Dermis blood vessel endothelial cell (primary cell): ENCODE data around the gene ANKRD23. TPM values are rescaled to one million over a fixed set of nuclear protein-coding genes. Genes with fewer than 3 reads are reported as not detected.
"Not testable (repeated sequence)": the region's sequence is repeated elsewhere in the genome, so short reads cannot be mapped to it uniquely, and the experiment has no call there.

Experiments
- DNase-seq: peaks from one replicate; pipeline ENCODE4 v3.0.0; 2010
- total RNA-seq: library from RNA; depleted of rRNA; stranded (reverse); fragments of >200 nt; gene quantifications from 2 replicates; pipeline ENCODE4 v1.2.3, GENCODE V29; 2014

ANKRD23 gene
- total RNA-seq, 1 donor from 2014 or later: 1.5 TPM

DNA sequence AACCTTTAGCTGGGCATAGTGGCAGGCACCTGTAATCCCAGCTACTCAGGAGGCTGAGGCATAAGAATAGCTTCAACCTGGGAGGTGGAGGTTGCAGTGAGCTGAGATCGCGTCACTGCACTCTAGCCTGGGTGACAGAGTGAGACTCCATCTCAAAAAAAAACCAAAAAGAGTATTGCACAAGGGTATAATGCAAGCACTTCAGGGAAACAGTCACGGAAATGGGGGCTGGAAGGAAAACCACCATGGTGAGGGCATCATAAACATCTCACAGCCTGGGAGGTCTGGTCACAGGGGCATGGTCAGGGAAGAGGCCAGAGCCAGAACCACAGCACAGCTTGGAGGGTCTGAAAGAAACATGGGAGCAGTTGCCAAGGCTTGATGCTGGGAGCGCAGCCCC is 19.2 kb upstream of the ANKRD23 start:
- not testable (repeated sequence) for DNase-seq

DNA sequence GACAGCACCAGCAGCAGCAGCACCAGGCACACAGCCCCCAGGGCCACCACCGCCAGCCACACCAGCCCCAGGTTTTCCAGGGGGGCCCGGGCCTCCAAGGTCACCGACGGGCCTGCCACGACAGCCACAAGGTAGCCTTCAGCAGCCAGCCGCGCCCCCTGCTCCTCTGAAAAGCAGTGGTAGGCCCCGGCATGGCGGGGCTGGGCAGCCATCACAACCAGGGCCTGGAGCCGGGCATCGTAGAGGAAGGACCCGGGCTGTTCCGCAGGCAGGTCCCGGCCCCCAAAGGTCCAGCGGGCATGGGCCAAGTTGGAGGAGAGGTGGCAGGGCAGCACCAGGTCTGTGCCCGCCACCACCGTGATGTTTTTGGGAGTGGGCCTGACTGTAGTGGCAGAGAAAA is 17.3 kb upstream of the ANKRD23 start:
- no peak for DNase-seq

GRCh38 chr2:96860065-96861029 is 16.5 kb upstream of the ANKRD23 start:
- DNase-seq: no peak

GRCh38 chr2:96859681-96860064 is 15.9 kb upstream of the ANKRD23 start:
- no peak for DNase-seq

GRCh38 chr2:96859099-96859649 is 15.4 kb upstream of the ANKRD23 start:
- no peak for DNase-seq

- DNase-seq: peak; percentile 99
Observed at GRCh38 chr2:96857667-96858372, 14.0 kb upstream of the ANKRD23 start, which contains the start of gene ANKRD39. ANKRD39 (minus strand) TSS chr2:96858016; CDS start chr2:96857987, 29 bp downstream.

DNA sequence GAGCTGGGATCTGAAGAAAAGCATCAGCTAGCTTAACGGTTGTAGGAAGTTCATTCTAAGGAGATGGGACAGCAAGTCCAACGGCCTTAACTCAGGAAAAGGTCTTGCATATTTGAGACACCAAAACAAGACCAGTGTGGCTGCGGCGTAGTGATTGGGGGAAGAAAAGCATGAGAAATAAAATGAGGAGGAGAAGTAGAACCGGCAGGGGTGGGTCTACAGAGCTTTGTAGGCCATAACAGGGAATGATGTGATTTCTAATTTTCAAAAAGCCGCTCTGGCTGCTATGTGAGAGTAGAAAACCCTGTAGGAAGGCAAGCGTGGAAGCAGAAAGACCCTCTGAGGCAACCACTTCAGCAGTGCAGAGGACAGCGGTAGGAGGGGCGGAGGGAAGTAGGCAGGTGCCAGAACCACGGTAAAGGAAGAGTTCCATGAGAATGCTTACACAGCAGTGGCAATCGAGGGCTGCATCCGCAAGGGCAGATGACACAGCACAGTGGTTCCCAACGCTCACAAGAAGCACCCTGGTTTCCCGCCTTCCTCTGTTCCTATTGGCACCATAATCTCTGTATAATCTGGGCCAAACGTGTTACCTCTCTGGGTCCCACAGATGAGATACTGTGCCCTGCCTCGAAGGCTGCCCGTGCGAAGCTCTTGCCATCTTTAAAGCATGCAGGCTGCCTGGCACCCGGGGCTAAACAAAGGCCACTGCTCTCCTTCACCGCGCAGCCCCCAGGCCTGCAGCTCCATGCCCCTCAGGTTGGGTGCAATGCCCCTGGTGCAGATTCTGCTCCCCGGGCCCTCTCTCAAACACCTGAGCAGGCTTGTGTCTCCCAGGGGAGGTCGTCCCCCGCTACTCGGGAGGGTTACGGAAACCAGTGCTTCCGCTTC is 13.2 kb upstream of the ANKRD23 start:
- DNase-seq: peak; percentile 39

DNA sequence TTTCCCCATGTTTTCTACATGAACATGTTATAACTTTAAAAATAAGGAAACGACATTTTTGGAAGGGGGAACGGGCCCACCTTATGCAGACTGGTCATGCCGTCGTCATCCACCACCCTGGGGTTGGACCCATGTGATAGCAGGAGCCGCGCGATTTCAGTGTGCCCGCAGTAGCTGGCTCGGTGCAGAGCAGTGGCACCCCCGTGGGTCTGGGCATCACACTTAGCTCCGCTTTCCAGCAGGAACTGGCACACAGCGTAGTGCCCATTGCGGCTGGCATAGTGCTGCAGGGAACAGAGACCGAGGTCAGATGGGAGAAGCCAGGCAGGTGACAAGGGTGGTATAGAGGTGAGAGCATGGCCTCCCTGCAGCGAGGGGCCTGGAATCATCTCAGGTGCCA is 9.5 kb upstream of the ANKRD23 start:
- no peak for DNase-seq

DNA sequence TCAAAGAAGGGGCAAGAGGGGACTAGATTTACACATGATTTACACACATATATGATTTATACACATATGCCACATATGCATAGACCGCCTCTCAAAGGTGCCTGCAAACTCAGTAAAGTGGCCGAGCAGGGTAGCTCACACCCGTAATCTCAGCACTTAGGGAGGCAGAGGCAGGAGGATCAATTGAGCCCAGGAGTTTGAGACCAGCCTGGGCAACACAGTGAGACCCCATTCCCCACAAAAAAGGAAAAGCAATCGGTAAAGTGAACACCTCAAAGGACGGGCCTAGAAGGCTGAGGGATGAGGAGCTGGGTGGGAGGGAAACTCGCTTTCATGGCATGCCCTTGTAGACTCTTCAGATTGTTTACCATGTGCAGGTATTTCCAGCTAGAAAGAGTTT is 8.8 kb upstream of the ANKRD23 start:
- no peak for DNase-seq

DNA sequence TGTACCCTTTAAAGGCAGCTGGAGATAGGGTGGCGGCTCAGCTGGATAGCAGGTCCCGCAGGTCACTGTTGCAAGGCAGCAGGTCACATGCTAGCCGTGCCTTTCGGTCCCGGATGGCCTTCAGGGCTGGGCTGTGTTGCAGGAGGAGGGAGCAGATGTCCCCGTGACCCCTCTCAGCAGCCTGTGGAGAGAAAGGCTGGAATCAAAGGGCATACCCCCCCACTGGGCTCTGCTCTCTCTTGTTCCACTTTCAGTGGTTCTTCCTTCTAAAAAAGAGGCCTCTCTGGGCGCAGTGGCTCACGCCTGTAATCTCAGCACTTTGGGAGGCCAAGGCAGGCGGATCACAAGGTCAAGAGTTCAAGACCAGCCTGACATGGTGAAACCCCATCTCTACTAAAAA is 4.4 kb upstream of the ANKRD23 start:
- no peak for DNase-seq

- no peak for DNase-seq
Observed at GRCh38 chr2:96847586-96847985, 3.8 kb upstream of the ANKRD23 start.

DNA sequence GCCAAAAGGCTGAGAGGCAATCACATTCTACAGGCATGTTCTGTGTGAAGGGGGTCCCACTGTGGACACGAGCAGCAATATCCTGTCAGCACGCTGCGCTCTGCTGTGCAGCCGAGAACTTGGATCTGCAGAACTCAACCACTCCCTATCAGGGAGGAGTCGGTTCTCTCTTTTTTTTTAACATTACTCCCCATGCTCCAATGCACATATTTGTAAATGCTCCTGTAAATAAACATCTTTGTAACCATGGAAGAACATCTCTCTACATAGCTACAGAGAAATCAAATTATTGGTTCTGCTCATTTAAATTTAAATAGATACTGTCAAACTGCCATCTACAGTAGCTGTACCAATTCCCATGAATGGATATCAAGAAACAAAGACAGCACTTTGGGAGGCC is 3.0 kb upstream of the ANKRD23 start:
- no peak for DNase-seq

GRCh38 chr2:96844405-96844808 is 586 bp upstream of the ANKRD23 start:
- DNase-seq: no peak

DNA sequence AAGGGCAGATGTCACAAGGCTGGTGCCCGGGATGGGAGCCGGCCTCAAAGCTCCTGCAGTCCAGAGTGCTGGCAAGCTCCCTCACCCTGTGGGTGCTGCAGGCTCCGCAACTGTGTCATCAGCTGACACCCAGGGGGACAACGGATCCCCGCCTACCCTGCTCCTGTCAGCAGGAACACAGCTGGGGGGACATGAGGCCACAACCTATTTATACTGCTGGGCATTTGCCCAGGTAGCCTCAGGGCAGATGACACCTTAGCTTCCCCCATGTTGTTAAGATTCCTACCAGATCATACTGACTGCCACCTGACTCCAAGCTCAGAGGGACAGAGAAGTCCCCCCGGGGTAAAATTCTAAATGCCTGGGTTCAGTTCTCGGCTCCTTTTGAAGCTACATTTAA is 1.2 kb downstream of the ANKRD23 start:
- DNase-seq: no peak

DNA sequence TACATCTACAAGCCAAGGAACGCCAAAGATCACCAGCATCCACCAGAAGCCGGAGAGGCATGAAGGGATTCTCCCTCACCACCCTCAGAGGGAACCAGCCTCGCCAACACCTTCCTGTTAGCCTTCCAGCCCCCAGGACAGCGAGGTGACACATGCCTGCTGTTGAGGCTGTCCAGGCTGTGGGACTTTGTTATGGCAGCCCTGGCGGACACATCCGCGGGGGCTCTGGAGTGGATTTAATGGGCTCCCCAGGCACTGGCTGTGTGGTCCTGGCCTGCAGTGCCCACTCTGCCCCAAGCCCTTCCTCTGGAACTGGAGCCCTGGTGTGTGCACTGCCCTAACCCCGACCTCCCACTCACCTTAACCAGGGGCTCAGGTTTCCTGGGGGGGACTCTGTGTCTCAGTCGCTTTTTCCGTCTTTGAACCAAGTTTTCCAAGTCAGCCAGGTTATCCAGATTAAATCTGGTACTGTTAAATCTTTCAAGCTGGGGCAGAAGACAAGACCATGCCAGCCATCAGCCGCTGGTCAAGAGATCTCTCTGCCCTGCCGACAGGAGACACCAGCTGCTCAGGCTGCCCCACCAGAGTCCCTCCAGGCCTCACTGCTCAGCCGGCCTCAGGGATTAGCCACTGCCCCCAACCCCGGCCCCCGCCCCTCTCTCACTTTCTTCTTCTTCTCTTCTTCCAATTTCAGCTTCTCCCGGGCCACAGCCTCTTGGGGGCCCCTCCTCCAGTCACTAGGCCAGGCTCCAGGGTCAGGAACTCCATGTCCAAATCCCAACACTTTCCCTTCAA is 1.9 kb downstream of the ANKRD23 start:
- no peak for DNase-seq

- DNase-seq: no peak
Observed at GRCh38 chr2:96839875-96840850, 3.7 kb downstream of the ANKRD23 start.

DNA sequence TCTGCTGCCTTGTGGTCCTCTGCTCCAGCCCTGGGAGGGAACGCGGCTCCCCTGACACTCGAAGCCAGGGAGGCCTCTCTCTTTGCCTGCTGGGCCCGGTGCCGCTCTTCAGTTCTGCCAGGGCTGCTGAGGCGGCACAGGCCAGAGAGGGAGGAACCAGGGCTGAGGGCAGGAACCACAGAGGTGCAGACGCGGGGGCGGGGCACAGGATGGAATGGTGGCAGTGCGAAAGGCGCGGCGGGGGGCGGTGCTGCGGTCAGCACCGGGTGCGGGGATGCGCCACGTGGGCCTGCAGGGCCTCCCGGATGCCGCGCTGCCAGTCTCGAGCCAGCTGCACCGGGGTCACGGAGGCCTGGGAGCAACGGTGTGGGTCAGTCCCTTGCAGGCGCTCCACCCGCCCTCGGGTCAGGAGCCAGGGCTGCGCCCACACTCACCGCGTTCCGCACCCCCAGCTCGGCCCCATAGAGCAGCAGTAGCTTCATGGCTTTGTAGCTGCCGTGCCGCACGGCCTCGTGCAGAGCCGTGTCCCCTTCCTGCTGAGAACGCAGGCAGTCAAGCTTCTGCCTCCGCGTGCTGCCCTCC is 4.4 kb downstream of the ANKRD23 start:
- DNase-seq: peak; percentile 12

DNA sequence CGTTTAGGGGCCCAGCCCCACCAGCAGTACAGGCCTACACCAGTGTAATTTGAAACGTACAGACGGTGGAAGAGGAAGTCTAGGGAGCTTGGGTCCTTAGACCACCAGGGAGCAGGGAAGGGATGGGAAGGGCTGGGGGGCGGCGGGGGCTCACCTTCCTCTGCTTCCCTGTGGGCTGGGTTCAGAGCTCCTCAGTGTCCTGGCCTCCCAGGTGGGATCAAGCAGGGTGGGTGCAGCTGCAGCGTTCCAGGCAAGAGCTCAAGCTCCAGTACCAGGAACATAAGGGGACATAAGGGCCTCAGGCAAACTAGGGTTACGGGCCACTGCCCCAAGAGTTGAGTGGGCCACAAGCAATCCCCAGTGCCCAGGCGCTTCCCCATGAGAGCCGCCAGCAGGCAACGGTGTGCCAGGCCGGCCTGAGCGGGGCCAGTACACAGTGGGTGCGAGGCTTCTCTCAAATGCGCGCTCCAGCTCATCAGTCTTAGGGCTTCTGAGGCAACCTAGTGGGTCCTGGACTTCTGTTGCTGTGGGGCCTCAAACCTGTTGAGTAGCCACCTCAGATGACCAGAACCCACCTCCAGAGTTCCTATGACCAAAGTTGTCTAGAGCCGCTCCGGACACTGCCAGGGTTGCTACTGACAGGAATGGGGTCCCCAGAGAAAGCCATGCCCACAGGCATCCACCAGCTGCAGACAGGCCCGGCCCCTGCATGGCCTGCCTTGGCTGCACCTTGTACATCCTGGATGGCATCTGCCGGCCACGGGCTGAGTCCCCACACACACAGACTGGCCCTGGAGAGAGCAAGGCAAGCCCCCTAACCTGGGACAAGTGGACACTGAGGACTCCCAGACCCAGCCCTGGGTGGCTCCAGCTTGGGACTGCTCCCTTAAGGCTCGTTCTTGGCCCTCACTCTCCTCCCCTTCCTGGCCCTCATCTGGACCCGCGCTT is 5.2 kb downstream of the ANKRD23 start:
- DNase-seq: no peak

DNA sequence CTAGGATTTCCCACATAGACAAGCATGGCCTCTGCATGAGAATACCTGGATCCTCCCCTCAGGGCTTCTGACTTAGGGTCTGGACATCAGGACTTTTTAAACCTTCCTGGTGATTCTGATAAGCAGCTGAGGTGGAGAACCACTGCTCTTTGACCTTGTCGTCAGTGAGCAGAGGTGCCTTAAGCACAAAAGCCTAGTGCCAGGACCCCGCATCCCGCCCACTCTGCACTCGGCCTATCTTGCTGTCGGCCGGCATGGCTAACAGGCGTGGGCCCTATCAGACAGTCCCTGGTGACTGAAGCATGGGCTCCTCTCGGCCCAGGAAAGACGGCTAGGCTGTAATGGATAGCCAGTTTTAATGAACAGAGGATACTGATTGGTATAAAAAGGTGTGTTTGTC is 6.2 kb downstream of the ANKRD23 start:
- DNase-seq: no peak
